Nephron progenitor cell (in vitro differentiated cells): Measurements from ENCODE around the gene SMIM14.

Experiments
- DNase-seq: peaks from one replicate; pipeline ENCODE4 v3.0.0; 2021
- H3K27ac Mint-ChIP-seq: 2 replicates; pipeline ENCODE4 v1.8.0; 2021; ENCODE audit warnings: mild to moderate bottlenecking, moderate library complexity, mixed read lengths
- H3K27me3 Mint-ChIP-seq: 2 replicates; pipeline ENCODE4 v1.8.0; 2021; ENCODE audit warnings: mild to moderate bottlenecking, low read depth, mixed read lengths; ENCODE audit not compliant: poor library complexity
- H3K36me3 Mint-ChIP-seq: 2 replicates; pipeline ENCODE4 v1.8.0; 2021; ENCODE audit warnings: low read depth, mixed read lengths
- H3K4me1 Mint-ChIP-seq: 2 replicates; pipeline ENCODE4 v1.8.0; 2021; ENCODE audit warnings: mixed read lengths
- H3K4me3 Mint-ChIP-seq: 2 replicates; pipeline ENCODE4 v1.8.0; 2021; ENCODE audit warnings: mild to moderate bottlenecking, moderate library complexity, mixed read lengths
- H3K9me3 Mint-ChIP-seq: 2 replicates; pipeline ENCODE4 v1.8.0; 2021; ENCODE audit warnings: mild to moderate bottlenecking, moderate library complexity, mixed read lengths
- TF ChIP-seq, protein P1 (sequence below): fragments of 200-600 bp; sonication (generic); IDR thresholded peaks from 2 replicates; pipeline ENCODE4 v1.5.0; 2021; ENCODE audit warnings: antibody characterized with exemption

Gene SMIM14

GRCh38 chr4:39597695-39598381 is 40.8 kb downstream of the SMIM14 start:
- Mint-ChIP-seq H3K4me3 (no peak overlapping the region), H3K27me3 (peaks cover 3% of the 10 kb centered on the region), H3K36me3 (peaks cover 38% of the 10 kb centered on the region), H3K27ac (peak overlapping the region; percentile 57), H3K9me3 (peaks cover 6% of the 10 kb centered on the region), H3K4me1 (no peaks in the 10 kb centered on the region)
- TF ChIP-seq, protein P1, sequence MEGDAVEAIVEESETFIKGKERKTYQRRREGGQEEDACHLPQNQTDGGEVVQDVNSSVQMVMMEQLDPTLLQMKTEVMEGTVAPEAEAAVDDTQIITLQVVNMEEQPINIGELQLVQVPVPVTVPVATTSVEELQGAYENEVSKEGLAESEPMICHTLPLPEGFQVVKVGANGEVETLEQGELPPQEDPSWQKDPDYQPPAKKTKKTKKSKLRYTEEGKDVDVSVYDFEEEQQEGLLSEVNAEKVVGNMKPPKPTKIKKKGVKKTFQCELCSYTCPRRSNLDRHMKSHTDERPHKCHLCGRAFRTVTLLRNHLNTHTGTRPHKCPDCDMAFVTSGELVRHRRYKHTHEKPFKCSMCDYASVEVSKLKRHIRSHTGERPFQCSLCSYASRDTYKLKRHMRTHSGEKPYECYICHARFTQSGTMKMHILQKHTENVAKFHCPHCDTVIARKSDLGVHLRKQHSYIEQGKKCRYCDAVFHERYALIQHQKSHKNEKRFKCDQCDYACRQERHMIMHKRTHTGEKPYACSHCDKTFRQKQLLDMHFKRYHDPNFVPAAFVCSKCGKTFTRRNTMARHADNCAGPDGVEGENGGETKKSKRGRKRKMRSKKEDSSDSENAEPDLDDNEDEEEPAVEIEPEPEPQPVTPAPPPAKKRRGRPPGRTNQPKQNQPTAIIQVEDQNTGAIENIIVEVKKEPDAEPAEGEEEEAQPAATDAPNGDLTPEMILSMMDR: no peak
- no peak for DNase-seq

DNA sequence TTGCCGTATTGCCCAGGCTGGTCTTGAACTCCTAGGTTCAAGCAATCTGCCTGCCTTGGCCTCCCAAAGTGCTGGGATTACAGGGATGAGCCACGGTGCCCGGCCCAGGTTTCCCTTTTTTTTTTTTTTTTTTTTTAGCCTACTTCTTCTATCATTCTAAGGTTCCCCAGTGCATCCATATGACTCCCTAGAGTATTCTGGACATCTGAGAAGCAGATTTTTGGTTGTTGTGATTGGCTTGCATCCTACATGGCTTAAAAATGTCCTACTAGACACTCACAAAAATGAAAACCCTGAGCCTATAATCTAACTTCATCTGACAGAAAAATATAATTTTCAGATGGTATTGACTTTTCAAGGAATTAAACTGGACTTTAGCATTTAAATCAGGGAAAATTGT is 41.7 kb downstream of the SMIM14 start:
- DNase-seq: no peak
- Mint-ChIP-seq H3K27ac (no peak overlapping the region), H3K4me3 (no peak overlapping the region), H3K27me3 (peaks cover 3% of the 10 kb centered on the region), H3K9me3 (peaks cover 6% of the 10 kb centered on the region), H3K36me3 (peaks cover 32% of the 10 kb centered on the region), H3K4me1 (no peaks in the 10 kb centered on the region)
- TF ChIP-seq, protein P1: no peak

DNA sequence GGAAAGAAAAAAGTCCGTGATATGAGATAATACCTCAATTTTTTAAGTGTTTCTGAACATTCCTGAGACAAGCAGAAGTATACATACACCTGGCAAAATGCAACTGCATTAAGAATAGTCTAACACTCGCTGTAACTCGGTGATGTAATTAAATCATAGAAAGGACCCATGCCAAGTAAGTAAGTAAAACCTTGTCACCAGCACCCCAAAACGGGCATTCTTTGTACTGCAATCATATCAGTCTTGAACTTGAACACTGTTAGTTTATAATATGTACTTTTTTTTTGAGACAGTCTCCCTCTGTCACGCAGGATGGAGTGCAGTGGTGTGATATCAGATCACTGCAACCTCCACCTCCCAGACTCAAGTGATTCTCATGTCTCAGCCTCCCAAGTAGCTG is 47.4 kb downstream of the SMIM14 start:
- Mint-ChIP-seq H3K9me3 (peaks cover 6% of the 10 kb centered on the region), H3K4me1 (no peaks in the 10 kb centered on the region), H3K4me3 (no peak overlapping the region), H3K27me3 (peaks cover 3% of the 10 kb centered on the region), H3K27ac (no peak overlapping the region), H3K36me3 (peaks cover 35% of the 10 kb centered on the region)
- no peak for DNase-seq
- TF ChIP-seq, protein P1: no peak

DNA sequence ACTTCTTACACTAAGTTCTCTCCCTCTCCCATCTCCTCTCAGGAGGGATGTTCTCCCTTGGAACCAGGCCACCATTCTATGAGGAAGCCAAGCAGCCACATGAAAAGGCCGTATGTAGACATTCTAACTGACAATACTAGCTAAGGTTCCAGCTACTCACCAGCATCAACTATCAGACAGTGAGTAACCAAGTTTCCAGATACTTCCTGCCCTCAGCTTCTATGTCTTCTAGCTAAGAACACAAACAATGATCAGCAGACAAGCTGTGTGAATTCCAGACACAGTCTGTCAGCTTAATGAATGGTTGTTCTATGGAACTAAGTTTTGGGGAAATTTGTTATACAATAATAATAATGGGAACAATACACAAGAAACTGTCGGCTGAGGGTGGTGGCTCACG is 50.8 kb downstream of the SMIM14 start:
- H3K27me3 Mint-ChIP-seq: no peaks in the 10 kb centered on the region
- no peak overlapping the region for H3K27ac Mint-ChIP-seq
- peaks cover 31% of the 10 kb centered on the region for H3K36me3 Mint-ChIP-seq
- TF ChIP-seq, protein P1: no peak
- H3K9me3 Mint-ChIP-seq: no peaks in the 10 kb centered on the region
- no peaks in the 10 kb centered on the region for H3K4me1 Mint-ChIP-seq
- no peak overlapping the region for H3K4me3 Mint-ChIP-seq
- no peak for DNase-seq

- TF ChIP-seq, protein P1: no peak
- peaks cover 12% of the 10 kb centered on the region for H3K36me3 Mint-ChIP-seq
Observed at GRCh38 chr4:39574946-39575345, 63.7 kb downstream of the SMIM14 start.

DNA sequence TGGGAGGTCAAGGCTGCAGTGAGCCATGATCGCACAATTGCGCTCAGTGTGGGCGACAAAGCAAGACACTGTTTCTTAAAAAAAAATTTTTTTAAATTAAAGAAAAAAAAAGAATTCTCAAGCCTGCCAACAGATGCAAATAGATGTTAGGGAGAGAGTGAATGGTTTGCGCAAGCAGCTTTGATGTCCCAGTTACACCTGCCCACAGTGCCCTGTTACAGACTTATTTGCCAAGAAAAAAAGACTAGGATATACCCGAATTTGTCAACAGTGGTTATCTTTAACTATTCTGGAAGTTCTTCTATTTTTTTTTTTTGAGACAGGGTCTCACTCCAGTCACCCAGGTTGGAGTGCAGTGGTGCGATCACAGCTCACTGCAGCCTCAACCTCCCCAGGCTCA is 67.2 kb downstream of the SMIM14 start:
- H3K9me3 Mint-ChIP-seq: no peaks in the 10 kb centered on the region
- TF ChIP-seq, protein P1: no peak
- peaks cover 5% of the 10 kb centered on the region for H3K4me1 Mint-ChIP-seq
- DNase-seq: no peak
- peaks cover 5% of the 10 kb centered on the region for H3K36me3 Mint-ChIP-seq
- H3K27ac Mint-ChIP-seq: no peak overlapping the region
- no peaks in the 10 kb centered on the region for H3K27me3 Mint-ChIP-seq
- no peak overlapping the region for H3K4me3 Mint-ChIP-seq

More at GRCh38 chr4:39574946-39575345, 63.7 kb downstream of the SMIM14 start:
- Mint-ChIP-seq H3K4me1 (peaks cover 2% of the 10 kb centered on the region), H3K27me3 (no peaks in the 10 kb centered on the region), H3K9me3 (no peaks in the 10 kb centered on the region), H3K27ac (no peak overlapping the region), H3K4me3 (no peak overlapping the region)
- DNase-seq: no peak
